Right lobe of liver (tissue), 6 donors: Measurements from ENCODE around the gene KRT23. TPM values are rescaled to one million over a fixed set of nuclear protein-coding genes. Genes with fewer than 3 reads are reported as not detected.

ENCODE experiments used
- ATAC-seq, 4 donors: fragments of 200-7000 bp; cut with Tn5 transposase; one replicate each; pipeline ENCODE4 v1.9.1; 2020; ENCODE audit warnings: mild to moderate bottlenecking in 4 of 4, moderate library complexity in 4 of 4
- DNase-seq, 3 donors: peaks; one replicate each; pipeline ENCODE4 v3.0.0-alpha.2; 2020
- H3K27ac ChIP-seq, 3 donors: fragments of 200-600 bp; one replicate each; pipeline ENCODE4 v1.8.0; 2022
- H3K27me3 ChIP-seq, 2 donors: fragments of 200-600 bp; one replicate each; pipeline ENCODE4 v1.8.0; 2022
- H3K36me3 ChIP-seq, 4 donors: fragments of 200-600 bp; sonication (generic) in 1 of 4; one replicate each; pipeline versions ENCODE4 v1.5.1 to v1.8.0; 2017 to 2022; ENCODE audit warnings: control low read depth in 1 of 4
- H3K4me1 ChIP-seq, 4 donors: fragments of 200-600 bp; sonication (generic) in 1 of 4; one replicate each; pipeline versions ENCODE4 v1.5.1 to v1.8.0; 2017 to 2022; ENCODE audit warnings: control low read depth in 1 of 4
- H3K4me3 ChIP-seq, 3 donors: fragments of 200-600 bp; one replicate each; pipeline ENCODE4 v1.8.0; 2022
- H3K9me3 ChIP-seq, 4 donors: fragments of 200-600 bp; sonication (generic) in 1 of 4; one replicate each; pipeline versions ENCODE4 v1.5.1 to v1.8.0; 2017 to 2022; ENCODE audit warnings: control low read depth in 1 of 4
- CTCF ChIP-seq, 4 donors: fragments of 200-600 bp in 3 of 4; fragments of 450-650 bp in 1 of 4; IDR thresholded peaks; one replicate each; pipeline versions ENCODE4 v1.5.1 to v1.8.0; 2016 to 2022; ENCODE audit warnings: antibody characterized with exemption in 4 of 4, mild to moderate bottlenecking in 2 of 4
- POLR2A ChIP-seq: fragments of 450-650 bp; IDR thresholded peaks from one replicate; pipeline ENCODE4 v1.6.1; 2017; ENCODE audit warnings: antibody characterized with exemption, mild to moderate bottlenecking
- WGBS: methylation state at CpG from one replicate; pipeline ENCODE4 v1.1.6; 2018; ENCODE audit warnings: low coverage, low lambda C conversion rate; ENCODE audit not compliant: insufficient coverage; ENCODE audit errors: missing lambda C conversion rate; 5-methylcytosine and 5-hydroxymethylcytosine counted together
- intact Hi-C, 2 donors: fragments of 100-400 bp; cut with DNase I; formaldehyde crosslinking; loops; one replicate each; pipeline versions ENCODE4 v1.11.2 to v1.14.1; 2022
- total RNA-seq, 6 experiments: library from RNA; depleted of rRNA in 2 of 6; stranded (reverse); fragments of >200 nt in 2 of 6; fragmentation: NEBNext Ultra II Directional in 3 of 6; extraction: Animal tissue kit (Norgen Biotek cat#: 25700) in 3 of 6; gene quantifications; one replicate each; pipeline versions ENCODE4 v1.1.0 to v1.2.4, GENCODE V29; 2016 to 2023
- donor health status: DM: no; HTN: yes; CAD: no.
- donor health status: DM: no; HTN: no; CAD: no.
- donor health status: DM: no; HTN: no; CAD: no.
- donor health status: DM: no; HTN: yes; CAD: no.
- donor health status: DM: no; HTN: yes; CAD: no.

Gene KRT23
- total RNA-seq, 6 experiments from 2014 or later: 0.49 to 17.6 (median 10.0) TPM; not detected in 2

- Histone ChIP-seq H3K36me3 (no peaks in the 10 kb centered on the region), H3K9me3 (no peaks in the 10 kb centered on the region), H3K4me1 (no peaks in the 10 kb centered on the region), H3K27ac (no peak overlapping the region), H3K27me3 (no peaks in the 10 kb centered on the region), H3K4me3 (no peak overlapping the region)
- TF ChIP-seq POLR2A: no peak
- no peak for TF ChIP-seq CTCF (IDR thresholded peaks at IDR 0.05)
- WGBS: 79% methylated on average over 3 of the region's 3 CpGs
- no peak for ATAC-seq
- intact Hi-C loops: no loop called here
- DNase-seq: no peak
Observed at GRCh38 chr17:40980117-40980516, 42.7 kb upstream of the KRT23 start.

GRCh38 chr17:40978575-40979151, 41.2 kb upstream of the KRT23 start:
- Histone ChIP-seq H3K4me1 (no peaks in the 10 kb centered on the region), H3K27ac (no peak overlapping the region), H3K4me3 (no peak overlapping the region), H3K27me3 (no peaks in the 10 kb centered on the region), H3K36me3 (no peaks in the 10 kb centered on the region), H3K9me3 (no peaks in the 10 kb centered on the region)
- WGBS: 77% methylated on average over 12 of the region's 13 CpGs
- no peak for DNase-seq
- TF ChIP-seq CTCF (IDR thresholded peaks at IDR 0.05): no peak
- no peak for TF ChIP-seq POLR2A
- intact Hi-C loops: no loop called here
- no peak for ATAC-seq

- no peak overlapping the region for H3K4me3 ChIP-seq
- no peaks in the 10 kb centered on the region for H3K9me3 ChIP-seq
- DNase-seq: no peak
- no peak for ATAC-seq
- intact Hi-C loops: no loop called here
- TF ChIP-seq POLR2A: no peak
- TF ChIP-seq CTCF (IDR thresholded peaks at IDR 0.05): no peak
- no peaks in the 10 kb centered on the region for H3K4me1 ChIP-seq
- no peaks in the 10 kb centered on the region for H3K36me3 ChIP-seq
- no peaks in the 10 kb centered on the region for H3K27me3 ChIP-seq
- H3K27ac ChIP-seq: no peak overlapping the region
Observed at GRCh38 chr17:40975516-40975915, 38.1 kb upstream of the KRT23 start.

- DNase-seq (no peak), ATAC-seq (no peak)
- WGBS: 79% methylated on average over 3 of the region's 3 CpGs
- H3K4me1 ChIP-seq: no peaks in the 10 kb centered on the region
- no peaks in the 10 kb centered on the region for H3K36me3 ChIP-seq
- intact Hi-C loops: no loop called here
- no peaks in the 10 kb centered on the region for H3K9me3 ChIP-seq
- no peak overlapping the region for H3K27ac ChIP-seq
- no peaks in the 10 kb centered on the region for H3K27me3 ChIP-seq
- no peak overlapping the region for H3K4me3 ChIP-seq
- TF ChIP-seq CTCF (IDR thresholded peaks at IDR 0.05) (no peak), POLR2A (no peak)
Observed at GRCh38 chr17:40974366-40974765, 36.9 kb upstream of the KRT23 start.

GRCh38 chr17:40967582-40967981, 30.1 kb upstream of the KRT23 start:
- TF ChIP-seq CTCF (IDR thresholded peaks at IDR 0.05) (no peak), POLR2A (no peak)
- no peaks in the 10 kb centered on the region for H3K4me1 ChIP-seq
- intact Hi-C loops: no loop called here
- no peaks in the 10 kb centered on the region for H3K27me3 ChIP-seq
- no peak overlapping the region for H3K27ac ChIP-seq
- no peak for DNase-seq
- H3K36me3 ChIP-seq: no peaks in the 10 kb centered on the region
- H3K9me3 ChIP-seq: no peaks in the 10 kb centered on the region
- ATAC-seq: no peak
- no peak overlapping the region for H3K4me3 ChIP-seq
- 100% methylated on average over 1 of the region's 1 CpG for WGBS
